GM12878 (cell line): ENCODE data around the gene LMO7.

Experiments used
- EZH2 ChIP-seq: IDR thresholded peaks from 2 replicates; pipeline ENCODE4 v1.6.1; 2012; ENCODE audit warnings: low read depth, mild to moderate bottlenecking, control low read depth, inconsistent platforms, low read length, borderline replicate concordance; ENCODE audit not compliant: control insufficient read depth
- HDAC6 ChIP-seq: fragments of 200-600 bp; sonication (generic); IDR thresholded peaks from one replicate; pipeline ENCODE4 v1.8.0; 2017; ENCODE audit warnings: antibody characterized with exemption; ENCODE audit not compliant: unreplicated experiment
- JUNB ChIP-seq: IDR thresholded peaks from 2 replicates; pipeline ENCODE4 v1.6.1; 2016; ENCODE audit warnings: antibody characterized with exemption, mild to moderate bottlenecking
- SIN3A ChIP-seq: IDR thresholded peaks from 2 replicates; pipeline ENCODE4 v1.6.1; 2012; ENCODE audit warnings: low read depth, low read length, improper control_type of control experiment
- TF ChIP-seq, protein P1 (sequence below): IDR thresholded peaks from 2 replicates; pipeline ENCODE4 v1.6.1; 2012; ENCODE audit warnings: mild to moderate bottlenecking, low read depth, low read length

DNA sequence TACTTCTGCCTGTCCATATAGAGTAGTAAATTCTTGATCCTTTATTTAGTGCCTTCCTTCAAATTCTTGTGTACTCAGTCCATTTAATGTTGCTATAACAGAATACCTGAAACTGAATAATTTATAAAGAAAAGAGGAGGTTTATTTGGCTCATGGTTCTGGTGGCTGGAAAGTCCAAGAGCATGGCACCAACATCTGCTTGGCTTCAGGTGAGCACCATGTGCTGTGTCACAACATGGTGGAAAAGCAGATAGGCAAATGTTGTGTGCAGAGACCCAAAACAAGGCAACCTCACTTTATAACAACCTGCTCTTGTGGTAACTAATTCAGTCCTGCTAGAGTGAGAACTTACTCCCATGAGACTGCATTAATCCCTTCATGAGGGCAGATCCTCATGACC, 195.3 kb downstream of the LMO7 start:
- TF ChIP-seq JUNB = no peak
- TF ChIP-seq EZH2 = no peak
- no peak for TF ChIP-seq SIN3A
- no peak for TF ChIP-seq HDAC6
- TF ChIP-seq, protein P1, sequence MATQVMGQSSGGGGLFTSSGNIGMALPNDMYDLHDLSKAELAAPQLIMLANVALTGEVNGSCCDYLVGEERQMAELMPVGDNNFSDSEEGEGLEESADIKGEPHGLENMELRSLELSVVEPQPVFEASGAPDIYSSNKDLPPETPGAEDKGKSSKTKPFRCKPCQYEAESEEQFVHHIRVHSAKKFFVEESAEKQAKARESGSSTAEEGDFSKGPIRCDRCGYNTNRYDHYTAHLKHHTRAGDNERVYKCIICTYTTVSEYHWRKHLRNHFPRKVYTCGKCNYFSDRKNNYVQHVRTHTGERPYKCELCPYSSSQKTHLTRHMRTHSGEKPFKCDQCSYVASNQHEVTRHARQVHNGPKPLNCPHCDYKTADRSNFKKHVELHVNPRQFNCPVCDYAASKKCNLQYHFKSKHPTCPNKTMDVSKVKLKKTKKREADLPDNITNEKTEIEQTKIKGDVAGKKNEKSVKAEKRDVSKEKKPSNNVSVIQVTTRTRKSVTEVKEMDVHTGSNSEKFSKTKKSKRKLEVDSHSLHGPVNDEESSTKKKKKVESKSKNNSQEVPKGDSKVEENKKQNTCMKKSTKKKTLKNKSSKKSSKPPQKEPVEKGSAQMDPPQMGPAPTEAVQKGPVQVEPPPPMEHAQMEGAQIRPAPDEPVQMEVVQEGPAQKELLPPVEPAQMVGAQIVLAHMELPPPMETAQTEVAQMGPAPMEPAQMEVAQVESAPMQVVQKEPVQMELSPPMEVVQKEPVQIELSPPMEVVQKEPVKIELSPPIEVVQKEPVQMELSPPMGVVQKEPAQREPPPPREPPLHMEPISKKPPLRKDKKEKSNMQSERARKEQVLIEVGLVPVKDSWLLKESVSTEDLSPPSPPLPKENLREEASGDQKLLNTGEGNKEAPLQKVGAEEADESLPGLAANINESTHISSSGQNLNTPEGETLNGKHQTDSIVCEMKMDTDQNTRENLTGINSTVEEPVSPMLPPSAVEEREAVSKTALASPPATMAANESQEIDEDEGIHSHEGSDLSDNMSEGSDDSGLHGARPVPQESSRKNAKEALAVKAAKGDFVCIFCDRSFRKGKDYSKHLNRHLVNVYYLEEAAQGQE = no peak
